IPS-18a (cell line): ENCODE results near the gene C16orf86.

Experiments
- H3K27ac ChIP-seq: one replicate; pipeline ENCODE4 v1.5.1; 2013; ENCODE audit warnings: low read length
- H3K27me3 ChIP-seq: one replicate; pipeline ENCODE4 v1.6.1; 2013; ENCODE audit warnings: mild to moderate bottlenecking, low read length; ENCODE audit not compliant: control insufficient read depth, insufficient read depth
- H3K36me3 ChIP-seq: one replicate; pipeline ENCODE4 v1.6.1; 2013; ENCODE audit warnings: low read depth, low read length; ENCODE audit not compliant: control insufficient read depth
- H3K4me1 ChIP-seq: one replicate; pipeline ENCODE4 v1.6.1; 2013; ENCODE audit warnings: low read depth, low read length; ENCODE audit not compliant: control insufficient read depth
- H3K4me3 ChIP-seq: one replicate; pipeline ENCODE4 v1.5.1; 2013; ENCODE audit warnings: low read length
- H3K9ac ChIP-seq: one replicate; pipeline ENCODE4 v1.6.1; 2013; ENCODE audit warnings: mild to moderate bottlenecking, low read length, moderate library complexity
- H3K9me3 ChIP-seq: one replicate; pipeline ENCODE4 v1.6.1; 2013; ENCODE audit warnings: low read depth, low read length; ENCODE audit not compliant: control insufficient read depth

Gene C16orf86

GRCh38 chr16:67666559-67667452 lies at the start of gene C16orf86, which contains the start of gene ENKD1:
TSS of gene C16orf86 (plus strand) at chr16:67666814. CDS start at chr16:67666971, 157 bp downstream.
TSS of gene ENKD1 (minus strand) at chr16:67666750. CDS start at chr16:67666442, 308 bp downstream.
- Histone ChIP-seq H3K27ac (no peak within 1 kb of the TSS), H3K4me1 (peaks cover 9% of the 10 kb centered on the region)

GRCh38 chr16:67628216-67628615 lies 38.4 kb upstream of the C16orf86 start:
- Histone ChIP-seq H3K4me3 (no peak overlapping the region), H3K9ac (no peak overlapping the region), H3K36me3 (peaks cover 71% of the 10 kb centered on the region), H3K9me3 (no peaks in the 10 kb centered on the region), H3K27ac (no peak overlapping the region), H3K4me1 (no peaks in the 10 kb centered on the region), H3K27me3 (no peaks in the 10 kb centered on the region)

More at GRCh38 chr16:67666559-67667452, at the start of gene C16orf86, which contains the start of gene ENKD1:
- Histone ChIP-seq H3K27me3 (peaks cover 10% of the 10 kb centered on the region), H3K4me3 (peak within 1 kb of the TSS; percentile 64), H3K9me3 (no peaks in the 10 kb centered on the region), H3K9ac (peak within 1 kb of the TSS; percentile 29), H3K36me3 (no peaks in the 10 kb centered on the region)

GRCh38 chr16:67632415-67633172 lies 34.0 kb upstream of the C16orf86 start:
- Histone ChIP-seq H3K4me1 (no peaks in the 10 kb centered on the region), H3K9me3 (no peaks in the 10 kb centered on the region), H3K4me3 (no peak overlapping the region), H3K36me3 (peaks cover 61% of the 10 kb centered on the region), H3K9ac (no peak overlapping the region), H3K27ac (no peak overlapping the region), H3K27me3 (no peaks in the 10 kb centered on the region)

GRCh38 chr16:67636713-67637112 lies 29.9 kb upstream of the C16orf86 start:
- Histone ChIP-seq H3K36me3 (peaks cover 49% of the 10 kb centered on the region), H3K27me3 (no peaks in the 10 kb centered on the region), H3K4me3 (no peak overlapping the region), H3K9me3 (no peaks in the 10 kb centered on the region), H3K4me1 (no peaks in the 10 kb centered on the region), H3K27ac (no peak overlapping the region), H3K9ac (no peak overlapping the region)

- H3K9me3 ChIP-seq = no peaks in the 10 kb centered on the region
- H3K27me3 ChIP-seq = no peaks in the 10 kb centered on the region
- no peak overlapping the region for H3K27ac ChIP-seq
- H3K9ac ChIP-seq = no peak overlapping the region
- no peaks in the 10 kb centered on the region for H3K4me1 ChIP-seq
- no peak overlapping the region for H3K4me3 ChIP-seq
- peaks cover 41% of the 10 kb centered on the region for H3K36me3 ChIP-seq
Measured at GRCh38 chr16:67637625-67638024, 29.0 kb upstream of the C16orf86 start.

GRCh38 chr16:67641779-67642708 lies 24.6 kb upstream of the C16orf86 start:
- Histone ChIP-seq H3K9ac (no peak overlapping the region), H3K27me3 (peaks cover 15% of the 10 kb centered on the region), H3K9me3 (no peaks in the 10 kb centered on the region), H3K4me1 (no peaks in the 10 kb centered on the region), H3K4me3 (no peak overlapping the region), H3K27ac (no peak overlapping the region), H3K36me3 (peaks cover 21% of the 10 kb centered on the region)

- Histone ChIP-seq H3K27me3 (peaks cover 18% of the 10 kb centered on the region), H3K36me3 (peaks cover 1% of the 10 kb centered on the region), H3K9ac (no peak overlapping the region), H3K9me3 (no peaks in the 10 kb centered on the region), H3K27ac (no peak overlapping the region), H3K4me1 (no peaks in the 10 kb centered on the region), H3K4me3 (no peak overlapping the region)
Measured at GRCh38 chr16:67644038-67644437, 22.6 kb upstream of the C16orf86 start.

GRCh38 chr16:67645397-67646121 lies 21.1 kb upstream of the C16orf86 start:
- H3K9me3 ChIP-seq = no peaks in the 10 kb centered on the region
- H3K4me3 ChIP-seq = peak overlapping the region; percentile 48
- H3K9ac ChIP-seq = peak overlapping the region; percentile 32
- no peak overlapping the region for H3K27ac ChIP-seq
- peaks cover 30% of the 10 kb centered on the region for H3K27me3 ChIP-seq
- H3K36me3 ChIP-seq = no peaks in the 10 kb centered on the region
- H3K4me1 ChIP-seq = no peaks in the 10 kb centered on the region

GRCh38 chr16:67647111-67647651 lies 19.4 kb upstream of the C16orf86 start:
- Histone ChIP-seq H3K27me3 (peaks cover 43% of the 10 kb centered on the region), H3K4me1 (no peaks in the 10 kb centered on the region), H3K27ac (no peak overlapping the region), H3K9me3 (no peaks in the 10 kb centered on the region), H3K4me3 (no peak overlapping the region), H3K9ac (no peak overlapping the region), H3K36me3 (no peaks in the 10 kb centered on the region)

GRCh38 chr16:67647681-67648080 lies 18.9 kb upstream of the C16orf86 start:
- Histone ChIP-seq H3K4me1 (no peaks in the 10 kb centered on the region), H3K9ac (no peak overlapping the region), H3K27ac (no peak overlapping the region), H3K9me3 (no peaks in the 10 kb centered on the region), H3K4me3 (no peak overlapping the region), H3K27me3 (peaks cover 45% of the 10 kb centered on the region), H3K36me3 (no peaks in the 10 kb centered on the region)
